Measurements from ENCODE around the gene KCNS1. TPM values are rescaled to one million over a fixed set of nuclear protein-coding genes. Genes with fewer than 3 reads are reported as not detected.

KCNS1 gene
- total RNA-seq, 4 donors from 2014 or later = 0.21 to 0.22 TPM; not detected in 2

DNA sequence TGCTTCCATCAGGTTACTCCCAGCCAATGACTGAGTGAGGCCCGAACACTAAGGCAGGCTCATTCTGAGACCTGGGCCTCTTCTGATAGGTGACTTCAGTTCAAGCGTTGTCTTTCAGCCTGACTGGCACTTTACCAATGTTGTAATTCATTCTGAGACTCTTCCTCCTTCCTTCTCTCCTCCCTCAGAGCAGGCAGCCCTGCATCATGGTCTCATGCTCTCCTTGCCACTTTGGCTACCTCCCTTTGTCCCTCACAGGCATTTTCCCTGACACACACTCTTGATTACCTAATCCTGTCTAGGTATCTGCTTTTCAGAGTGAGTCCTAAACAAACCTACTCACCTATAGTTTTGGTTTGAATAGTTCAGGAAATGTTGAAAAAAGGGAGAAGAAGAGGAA is 36.0 kb upstream of the KCNS1 start:
- no peak for DNase-seq (ENCODE audit: low spot score in 2 of 2)
- no peak overlapping the region for H3K4me3 ChIP-seq
- H3K9me3 ChIP-seq = peaks cover 0 to 11% (median 0%) of the 10 kb centered on the region in 4 donors
- H3K36me3 ChIP-seq = no peaks in the 10 kb centered on the region
- H3K4me1 ChIP-seq = no peaks in the 10 kb centered on the region
- TF ChIP-seq CTCF (IDR thresholded peaks at IDR 0.05) = no peak
- TF ChIP-seq POLR2A (IDR thresholded peaks at IDR 0.05) = no peak
- TF ChIP-seq EP300 (IDR thresholded peaks at IDR 0.05) = no peak
- H3K27ac ChIP-seq = no peak overlapping the region
- WGBS, 2 donors = 75 to 81% methylated on average over 1 to 2 of the region's 2 CpGs
- no peaks in the 10 kb centered on the region for H3K27me3 ChIP-seq

DNA sequence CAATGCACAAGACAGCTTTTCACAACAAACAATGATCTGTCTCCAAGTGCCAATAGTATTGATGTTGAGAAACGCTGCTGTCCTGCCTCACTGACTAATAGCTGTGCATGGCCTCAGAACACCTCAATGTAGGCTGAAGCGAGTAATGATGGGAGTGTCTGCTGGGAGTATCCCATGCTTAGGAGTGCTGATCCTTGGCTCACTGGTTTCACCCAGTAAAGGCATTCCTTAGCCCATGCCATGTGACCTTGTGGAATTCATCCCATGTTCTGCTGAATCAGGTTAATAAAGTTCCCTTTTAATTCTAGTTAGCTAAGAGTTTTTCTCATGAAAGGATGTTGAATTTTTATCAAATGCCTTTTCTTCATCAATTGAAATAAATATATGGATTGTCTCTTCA is 27.2 kb upstream of the KCNS1 start:
- H3K4me1 ChIP-seq = no peaks in the 10 kb centered on the region
- DNase-seq (ENCODE audit: low spot score in 2 of 2) = no peak
- WGBS, 2 donors = 55 to 61% methylated on average over 2 of the region's 2 CpGs

DNA sequence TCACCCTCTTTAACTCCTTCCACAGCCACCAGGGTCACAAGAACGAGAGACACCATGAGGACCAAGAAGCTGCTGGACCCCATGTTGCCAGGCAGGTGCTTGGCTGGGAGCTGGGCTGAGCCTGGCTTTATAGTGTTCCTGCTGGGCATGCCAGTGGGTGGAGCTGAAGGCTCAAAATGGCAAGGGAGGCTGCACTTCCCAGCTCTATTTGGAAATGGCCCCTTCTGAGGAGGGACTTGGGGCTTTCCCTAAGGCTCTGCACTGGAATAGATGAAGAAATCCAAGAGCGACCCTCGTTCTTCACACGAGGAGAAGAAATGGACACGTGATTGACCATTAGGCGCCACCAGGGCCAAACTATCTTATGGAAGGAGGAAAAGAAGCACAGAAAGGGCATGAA is 23.4 kb upstream of the KCNS1 start, which contains the start of gene WFDC12:
WFDC12 (minus strand) TSS at position 101 of the 400 bp plus-strand sequence; CDS start at position 83, 18 bp downstream.
- H3K27ac ChIP-seq = no peak within 1 kb of the TSS
- TF ChIP-seq POLR2A (IDR thresholded peaks at IDR 0.05) (no peak), CTCF (IDR thresholded peaks at IDR 0.05) (no peak), EP300 (IDR thresholded peaks at IDR 0.05) (no peak)
- H3K9me3 ChIP-seq = no peaks in the 10 kb centered on the region
- H3K4me3 ChIP-seq = no peak within 1 kb of the TSS
- peaks cover 0 to 10% of the 10 kb centered on the region in 2 donors for H3K27me3 ChIP-seq
- WGBS, 2 donors = 85 to 88% methylated on average over 6 of the region's 6 CpGs
- H3K4me1 ChIP-seq = no peaks in the 10 kb centered on the region
- H3K36me3 ChIP-seq = no peaks in the 10 kb centered on the region
- DNase-seq (ENCODE audit: low spot score in 2 of 2) = no peak

More for the DNA sequence above, 27.2 kb upstream of the KCNS1 start:
- TF ChIP-seq CTCF (IDR thresholded peaks at IDR 0.05) (no peak), POLR2A (IDR thresholded peaks at IDR 0.05) (no peak), EP300 (IDR thresholded peaks at IDR 0.05) (no peak)
- Histone ChIP-seq H3K9me3 (no peaks in the 10 kb centered on the region), H3K4me3 (no peak overlapping the region), H3K27me3 (peaks cover 0 to 10% of the 10 kb centered on the region in 2 donors), H3K27ac (no peak overlapping the region), H3K36me3 (no peaks in the 10 kb centered on the region)

DNA sequence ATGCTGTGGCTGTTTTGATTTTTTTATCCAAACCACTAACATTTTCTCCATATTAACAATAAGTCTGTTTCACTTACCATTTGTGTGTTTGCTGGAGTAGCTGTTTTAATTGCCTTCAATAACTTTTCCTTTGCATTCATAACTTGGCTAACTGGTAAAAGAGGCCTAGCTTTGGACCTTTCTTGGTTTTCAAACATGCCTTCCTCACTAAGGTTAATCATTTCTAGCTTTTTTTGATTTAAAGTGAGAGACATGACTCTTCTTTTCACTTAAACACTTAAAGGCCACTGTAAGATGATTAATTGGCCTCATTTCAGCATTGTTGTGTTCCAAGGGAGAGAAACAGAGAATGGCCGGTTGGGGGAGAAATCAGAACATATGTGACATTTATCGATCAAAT is 20.5 kb upstream of the KCNS1 start:
- TF ChIP-seq EP300 (IDR thresholded peaks at IDR 0.05) = no peak
- TF ChIP-seq CTCF (IDR thresholded peaks at IDR 0.05) = no peak
- no peak for TF ChIP-seq POLR2A (IDR thresholded peaks at IDR 0.05)
- H3K27ac ChIP-seq = no peak overlapping the region
- no peaks in the 10 kb centered on the region for H3K4me1 ChIP-seq
- H3K9me3 ChIP-seq = no peaks in the 10 kb centered on the region
- WGBS, 2 donors = 93 to 94% methylated on average over 2 of the region's 2 CpGs
- no peak for DNase-seq (ENCODE audit: low spot score in 2 of 2)
- H3K27me3 ChIP-seq = peaks cover 0 to 10% of the 10 kb centered on the region in 2 donors
- H3K4me3 ChIP-seq = no peak overlapping the region
- no peaks in the 10 kb centered on the region for H3K36me3 ChIP-seq

- Histone ChIP-seq H3K27me3 (peaks cover 0 to 10% of the 10 kb centered on the region in 2 donors), H3K9me3 (no peaks in the 10 kb centered on the region), H3K4me1 (no peaks in the 10 kb centered on the region), H3K4me3 (no peak overlapping the region), H3K36me3 (no peaks in the 10 kb centered on the region), H3K27ac (no peak overlapping the region)
- no peak for DNase-seq (ENCODE audit: low spot score in 2 of 2)
- TF ChIP-seq CTCF (IDR thresholded peaks at IDR 0.05) (no peak), EP300 (IDR thresholded peaks at IDR 0.05) (no peak), POLR2A (IDR thresholded peaks at IDR 0.05) (no peak)
- 79 to 89% methylated on average over 2 of the region's 2 CpGs for WGBS, 2 donors
These were observed 18.8 kb upstream of the KCNS1 start for GRCh38 chr20:45119556-45120266.

Data from tibial nerve (tissue), 4 donors.